SK-N-SH (cell line): ENCODE results near the gene GTF2H4. TPM values are rescaled to one million over a fixed set of nuclear protein-coding genes. Genes with fewer than 3 reads are reported as not detected.

Experiments
- CTCF ChIA-PET: fragments of 300-600, 350-600 bp; formaldehyde crosslinking; extraction: SDS; loops from one replicate; lab custom pipeline; 2021; lab: Yijun Ruan, JAX
- POLR2A ChIA-PET: fragments of 350-600 bp; sonication (Branson Sonifier 250); formaldehyde crosslinking; extraction: SDS; loops from one replicate; lab custom pipeline; 2020; ENCODE audit warnings: antibody characterized with exemption, inconsistent platforms; lab: Yijun Ruan, JAX
- DNase-seq: peaks from one replicate; pipeline ENCODE4 v3.0.0; 2012
- H2AFZ ChIP-seq: fragments of 200-600 bp; sonication (generic); 2 replicates; pipeline ENCODE4 v1.8.1; 2016; ENCODE audit warnings: antibody characterized with exemption, mild to moderate bottlenecking, low read depth
- H3F3A ChIP-seq: fragments of 200-600 bp; sonication (generic); replicated peaks from 2 replicates; pipeline ENCODE3; 2016; ENCODE audit warnings: antibody characterized with exemption, mild to moderate bottlenecking; ENCODE audit not compliant: insufficient read depth
- H3K27ac ChIP-seq, 2 experiments: fragments of 200-500 bp in 1 of 2; fragments of 200-600 bp in 1 of 2; sonication (Bioruptor generic) in 1 of 2; sonication (generic), shearing (Covaris generic) in 1 of 2; 2 replicates each; pipeline versions ENCODE4 v1.5.1 to v1.6.1; 2014 to 2016; ENCODE audit warnings: low read depth in 2 of 2, inconsistent platforms in 1 of 2, low read length in 1 of 2, mild to moderate bottlenecking in 1 of 2, mixed read lengths in 1 of 2
- H3K27me3 ChIP-seq: fragments of 200-600 bp; sonication (generic), shearing (Covaris generic); 2 replicates; pipeline ENCODE4 v1.6.1; 2016; ENCODE audit warnings: mixed run types; ENCODE audit not compliant: insufficient read depth
- H3K36me3 ChIP-seq, 2 experiments: fragments of 200-500 bp in 1 of 2; fragments of 200-600 bp in 1 of 2; sonication (Bioruptor generic) in 1 of 2; sonication (generic) in 1 of 2; replicated peaks in 1 of 2; 2 replicates each; pipeline versions ENCODE3 to v1.5.1; 2014 to 2016; ENCODE audit warnings: low read length in 1 of 2, mild to moderate bottlenecking in 1 of 2; ENCODE audit not compliant: insufficient read depth in 2 of 2, control insufficient read depth in 1 of 2
- H3K4me1 ChIP-seq, 2 experiments: fragments of 200-500 bp in 1 of 2; fragments of 200-600 bp in 1 of 2; sonication (Bioruptor generic) in 1 of 2; sonication (generic), shearing (Covaris generic) in 1 of 2; 2 replicates each; pipeline versions ENCODE4 v1.5.1 to v1.6.1; 2014 to 2016; ENCODE audit warnings: low read depth in 1 of 2, low read length in 1 of 2, mixed run types in 1 of 2; ENCODE audit not compliant: insufficient read depth in 2 of 2, control insufficient read depth in 1 of 2
- H3K4me2 ChIP-seq: fragments of 200-600 bp; sonication (generic), shearing (Covaris generic); 2 replicates; pipeline ENCODE4 v1.6.1; 2017; ENCODE audit warnings: mixed run types
- H3K4me3 ChIP-seq, 2 experiments: fragments of 200-500 bp in 1 of 2; fragments of 200-600 bp in 1 of 2; sonication (Bioruptor generic) in 1 of 2; sonication (generic), shearing (Covaris generic) in 1 of 2; 2 replicates each; pipeline versions ENCODE4 v1.5.1 to v1.8.1; 2014 to 2016; ENCODE audit warnings: low read depth in 2 of 2, inconsistent platforms in 1 of 2, low read length in 1 of 2, mild to moderate bottlenecking in 1 of 2, mixed read lengths in 1 of 2, moderate library complexity in 1 of 2
- H3K79me2 ChIP-seq: fragments of 200-600 bp; sonication (generic); 2 replicates; pipeline ENCODE4 v1.8.1; 2017; ENCODE audit warnings: mild to moderate bottlenecking; ENCODE audit not compliant: insufficient read depth
- H3K9ac ChIP-seq: fragments of 200-600 bp; sonication (generic); 2 replicates; pipeline ENCODE4 v1.6.1; 2017; ENCODE audit warnings: mixed run types
- H3K9me2 ChIP-seq: fragments of 200-600 bp; sonication (generic); 2 replicates; pipeline ENCODE4 v1.6.1; 2017; ENCODE audit warnings: mixed run types
- H3K9me3 ChIP-seq: fragments of 200-600 bp; sonication (generic); 2 replicates; pipeline ENCODE4 v1.6.1; 2017; ENCODE audit warnings: mixed run types, mild to moderate bottlenecking, moderate library complexity
- H4K20me1 ChIP-seq: fragments of 200-600 bp; sonication (generic); 2 replicates; pipeline ENCODE4 v1.6.1; 2017; ENCODE audit warnings: mild to moderate bottlenecking, mixed run types; ENCODE audit not compliant: insufficient read depth
- CHD2 ChIP-seq: fragments of 150-350 bp; IDR thresholded peaks from 2 replicates; pipeline ENCODE4 v1.6.1; 2018; ENCODE audit warnings: low read length; ENCODE audit not compliant: partially characterized antibody
- EZH2phosphoT487 ChIP-seq: fragments of 200-600 bp; sonication (generic); IDR thresholded peaks from 2 replicates; pipeline ENCODE4 v1.6.1; 2017; ENCODE audit warnings: low read depth, mixed run types, mild to moderate bottlenecking, antibody characterized with exemption, moderate library complexity, borderline replicate concordance
- FOSL2 ChIP-seq: IDR thresholded peaks from 2 replicates; pipeline ENCODE4 v1.4.0; 2012; ENCODE audit warnings: low read depth, mild to moderate bottlenecking, moderate library complexity, borderline replicate concordance
- FOXJ3 ChIP-seq: sonication (generic); formaldehyde crosslinking; IDR thresholded peaks from 2 replicates; pipeline ENCODE4 v1.5.1; 2020; ENCODE audit warnings: mild to moderate bottlenecking, missing genetic modification reagents
- GABPA ChIP-seq: IDR thresholded peaks from 2 replicates; pipeline ENCODE4 v1.4.0; 2012; ENCODE audit warnings: low read depth, mild to moderate bottlenecking
- IRF3 ChIP-seq: fragments of 150-350 bp; IDR thresholded peaks from 2 replicates; pipeline ENCODE4 v1.6.1; 2016; ENCODE audit warnings: mild to moderate bottlenecking, low read depth, low read length
- JUND ChIP-seq: IDR thresholded peaks from 2 replicates; pipeline ENCODE4 v1.4.0; 2012
- NFIC ChIP-seq: IDR thresholded peaks from 2 replicates; pipeline ENCODE4 v1.4.0; 2012; ENCODE audit warnings: borderline replicate concordance
- PBX3 ChIP-seq: IDR thresholded peaks from 2 replicates; pipeline ENCODE4; 2012
- REST ChIP-seq: IDR thresholded peaks from 2 replicates; pipeline ENCODE4 v1.6.1; 2012; ENCODE audit warnings: mild to moderate bottlenecking, low read depth, low read length, moderate library complexity
- SMC3 ChIP-seq: IDR thresholded peaks from 2 replicates; pipeline ENCODE4 v1.6.1; 2012; ENCODE audit warnings: low read depth, low read length, improper control_type of control experiment
- TAF1 ChIP-seq: IDR thresholded peaks from 2 replicates; pipeline ENCODE4 v1.6.1; 2012; ENCODE audit warnings: low read depth, mild to moderate bottlenecking, low read length, moderate library complexity, borderline replicate concordance
- TCF12 ChIP-seq: IDR thresholded peaks from 2 replicates; pipeline ENCODE4 v1.4.0; 2012
- WGBS: methylation state at CpG from one replicate; pipeline ENCODE4 v1.1.6; 2017; ENCODE audit warnings: low lambda C conversion rate; 5-methylcytosine and 5-hydroxymethylcytosine counted together
- polyA plus RNA-seq, 3 experiments: library from polyadenylated mRNA; depleted of rRNA; stranded (reverse); fragments of >200 nt; gene quantifications; 2 replicates each; pipeline ENCODE4 v1.2.3, GENCODE V29; 2012
- TF ChIP-seq, protein P1 (sequence below): fragments of 200-600 bp; sonication (generic); IDR thresholded peaks from 2 replicates; pipeline ENCODE4 v1.6.1; 2017; ENCODE audit warnings: antibody characterized with exemption, mild to moderate bottlenecking, moderate library complexity
- TF ChIP-seq, protein P2 (sequence below): fragments of 150-350 bp; IDR thresholded peaks from 2 replicates; pipeline ENCODE4 v1.6.1; 2017; ENCODE audit warnings: antibody characterized with exemption, low read length, low read depth, borderline replicate concordance
- TF ChIP-seq, protein P3 (sequence below): IDR thresholded peaks from 2 replicates; pipeline ENCODE4 v1.4.0; 2012; ENCODE audit warnings: low read depth

Gene GTF2H4
- polyA plus RNA-seq, 1 of the 3 experiments (the other 2 are of a cell fraction): 30.7 TPM

GRCh38 chr6:30879684-30880427 is 28.2 kb upstream of the GTF2H4 start (continued):
- TF ChIP-seq, protein P1, sequence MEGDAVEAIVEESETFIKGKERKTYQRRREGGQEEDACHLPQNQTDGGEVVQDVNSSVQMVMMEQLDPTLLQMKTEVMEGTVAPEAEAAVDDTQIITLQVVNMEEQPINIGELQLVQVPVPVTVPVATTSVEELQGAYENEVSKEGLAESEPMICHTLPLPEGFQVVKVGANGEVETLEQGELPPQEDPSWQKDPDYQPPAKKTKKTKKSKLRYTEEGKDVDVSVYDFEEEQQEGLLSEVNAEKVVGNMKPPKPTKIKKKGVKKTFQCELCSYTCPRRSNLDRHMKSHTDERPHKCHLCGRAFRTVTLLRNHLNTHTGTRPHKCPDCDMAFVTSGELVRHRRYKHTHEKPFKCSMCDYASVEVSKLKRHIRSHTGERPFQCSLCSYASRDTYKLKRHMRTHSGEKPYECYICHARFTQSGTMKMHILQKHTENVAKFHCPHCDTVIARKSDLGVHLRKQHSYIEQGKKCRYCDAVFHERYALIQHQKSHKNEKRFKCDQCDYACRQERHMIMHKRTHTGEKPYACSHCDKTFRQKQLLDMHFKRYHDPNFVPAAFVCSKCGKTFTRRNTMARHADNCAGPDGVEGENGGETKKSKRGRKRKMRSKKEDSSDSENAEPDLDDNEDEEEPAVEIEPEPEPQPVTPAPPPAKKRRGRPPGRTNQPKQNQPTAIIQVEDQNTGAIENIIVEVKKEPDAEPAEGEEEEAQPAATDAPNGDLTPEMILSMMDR: no peak

GRCh38 chr6:30880698-30881252 is 27.2 kb upstream of the GTF2H4 start:
- no peaks in the 10 kb centered on the region for H3K9me2 ChIP-seq
- POLR2A ChIA-PET: interaction anchor here (0.5 kb wide), 1 partner anchor 160 kb away, joined by 3 read pairs; no protein-coding TSS in a partner anchor
- no peak overlapping the region for H3K9ac ChIP-seq
- peak; percentile 48 for DNase-seq
- peaks cover 14 to 22% of the 10 kb centered on the region in 2 experiments; a peak in 2 of 4 replicates for H3K4me1 ChIP-seq
- H3K4me3 ChIP-seq: no peak overlapping the region
- H3K36me3 ChIP-seq: no peaks in the 10 kb centered on the region
- 75% methylated on average over 16 of the region's 16 CpGs for WGBS
- no peak overlapping the region for H2AFZ ChIP-seq
- no peak overlapping the region; a peak in 1 of 4 replicates for H3K27ac ChIP-seq
- H4K20me1 ChIP-seq: no peaks in the 10 kb centered on the region
- no peak overlapping the region for H3K4me2 ChIP-seq
- H3K27me3 ChIP-seq: no peaks in the 10 kb centered on the region
- no peaks in the 10 kb centered on the region for H3K9me3 ChIP-seq
- CTCF ChIA-PET: interaction anchor here (1.3 to 7.6 kb wide), 7 partner anchors 34 to 207 kb away, joined by 4 to 103 read pairs (median 13); partner anchors contain the start of gene VARS2
- peaks cover 5% of the 10 kb centered on the region for H3F3A ChIP-seq
- TF ChIP-seq EZH2phosphoT487 (no peak), NFIC (no peak), PBX3 (no peak), TAF1 (no peak), REST (no peak), CHD2 (no peak), GABPA (no peak), SMC3 (no peak), FOXJ3 (CRISPR knock-in tag) (no peak), IRF3 (no peak), TCF12 (no peak), FOSL2 (no peak), JUND (no peak)
- TF ChIP-seq, protein P2, sequence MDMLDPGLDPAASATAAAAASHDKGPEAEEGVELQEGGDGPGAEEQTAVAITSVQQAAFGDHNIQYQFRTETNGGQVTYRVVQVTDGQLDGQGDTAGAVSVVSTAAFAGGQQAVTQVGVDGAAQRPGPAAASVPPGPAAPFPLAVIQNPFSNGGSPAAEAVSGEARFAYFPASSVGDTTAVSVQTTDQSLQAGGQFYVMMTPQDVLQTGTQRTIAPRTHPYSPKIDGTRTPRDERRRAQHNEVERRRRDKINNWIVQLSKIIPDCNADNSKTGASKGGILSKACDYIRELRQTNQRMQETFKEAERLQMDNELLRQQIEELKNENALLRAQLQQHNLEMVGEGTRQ: no peak
- TF ChIP-seq, protein P3, sequence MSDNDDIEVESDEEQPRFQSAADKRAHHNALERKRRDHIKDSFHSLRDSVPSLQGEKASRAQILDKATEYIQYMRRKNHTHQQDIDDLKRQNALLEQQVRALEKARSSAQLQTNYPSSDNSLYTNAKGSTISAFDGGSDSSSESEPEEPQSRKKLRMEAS: no peak
- H3K79me2 ChIP-seq: peaks cover 12% of the 10 kb centered on the region
